ENCODE results near the gene COL4A2.

Gene COL4A2

DNA sequence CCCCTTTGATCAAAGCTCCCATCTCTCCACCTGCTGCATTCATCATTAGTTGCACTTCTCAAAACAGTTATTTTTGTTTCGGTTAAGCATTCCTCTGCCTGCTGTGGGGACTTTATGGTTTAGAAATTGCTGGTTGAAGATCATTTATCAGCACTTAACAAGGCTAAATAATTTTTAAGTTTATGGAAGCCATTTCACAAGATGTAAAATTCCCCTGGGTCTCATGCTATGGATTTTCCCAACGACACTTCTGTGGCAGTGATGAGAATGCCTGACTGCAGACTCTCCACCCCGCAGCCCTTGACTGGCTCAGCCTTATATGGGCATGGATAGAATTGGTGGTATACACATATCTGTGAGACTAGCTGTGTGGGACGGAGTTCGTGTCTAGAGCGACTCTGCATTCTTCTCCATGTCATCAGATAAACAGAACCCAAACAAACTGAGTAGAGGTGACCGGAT lies 52.8 kb downstream of the COL4A2 start:
- no peak for DNase-seq

DNA sequence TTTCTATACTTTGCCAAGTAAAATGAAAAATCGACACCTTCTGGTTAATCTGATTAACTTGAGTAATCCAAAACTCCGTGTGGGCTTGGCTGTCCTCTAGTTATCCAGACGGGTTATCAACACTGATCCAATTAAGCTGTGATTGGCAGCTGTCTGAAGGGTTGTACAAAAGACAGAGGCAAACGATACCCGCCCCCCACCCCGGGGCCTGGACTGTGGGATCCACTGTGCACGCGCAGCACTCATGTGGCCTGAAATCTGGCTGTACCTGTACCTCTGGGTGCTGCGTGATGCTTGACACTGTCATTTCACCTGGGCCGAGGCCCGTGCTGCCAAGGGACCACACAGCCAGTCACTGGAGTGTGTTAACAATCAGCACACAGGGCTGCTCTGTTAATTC lies 53.5 kb downstream of the COL4A2 start:
- no peak for DNase-seq

DNA sequence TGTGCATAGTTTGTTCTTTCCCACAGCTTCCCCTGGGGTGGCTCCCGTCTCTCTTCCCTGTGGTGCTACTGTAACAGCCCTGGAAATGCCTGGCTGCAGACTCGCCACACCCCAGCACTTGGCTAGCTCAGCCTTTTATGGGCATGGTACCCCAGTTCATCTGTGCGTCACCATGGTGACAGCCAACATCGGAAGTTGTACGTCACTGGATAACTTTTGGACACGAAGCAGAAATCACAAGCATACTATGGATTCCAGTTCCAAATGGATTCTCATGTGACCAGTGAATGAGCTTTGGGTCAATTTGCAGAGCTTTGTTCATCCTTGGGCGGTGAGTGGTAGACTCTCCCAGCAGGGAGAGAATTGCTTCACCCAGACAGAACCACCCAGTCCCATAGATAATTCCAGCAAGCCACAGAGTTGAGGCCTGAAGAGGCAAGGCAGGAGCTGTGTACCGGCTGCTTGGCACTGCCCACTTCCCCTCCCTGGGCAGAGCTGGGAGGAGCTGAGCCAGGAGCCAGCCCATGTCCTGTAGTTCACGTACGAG lies 54.4 kb downstream of the COL4A2 start:
- DNase-seq: no peak

DNA sequence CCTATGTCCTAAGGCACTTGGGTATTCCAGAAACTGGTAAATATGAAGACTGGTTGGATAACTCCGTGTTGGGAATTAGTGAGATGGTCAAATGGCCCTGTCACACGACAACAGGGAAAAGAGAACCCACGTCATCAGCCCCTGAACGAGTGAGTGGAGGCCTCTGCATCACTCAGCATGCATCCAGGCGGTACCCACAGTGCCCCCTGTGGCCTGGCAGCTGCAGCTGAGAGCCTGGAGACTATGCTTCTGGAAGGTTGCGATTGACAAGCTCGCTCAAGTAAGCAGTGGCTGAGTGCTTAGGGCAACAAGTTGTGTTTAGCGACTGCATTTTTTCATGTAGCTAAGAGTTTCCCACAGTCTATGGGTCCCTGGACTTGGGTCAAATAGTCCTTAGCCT lies 55.9 kb downstream of the COL4A2 start:
- no peak for DNase-seq

DNA sequence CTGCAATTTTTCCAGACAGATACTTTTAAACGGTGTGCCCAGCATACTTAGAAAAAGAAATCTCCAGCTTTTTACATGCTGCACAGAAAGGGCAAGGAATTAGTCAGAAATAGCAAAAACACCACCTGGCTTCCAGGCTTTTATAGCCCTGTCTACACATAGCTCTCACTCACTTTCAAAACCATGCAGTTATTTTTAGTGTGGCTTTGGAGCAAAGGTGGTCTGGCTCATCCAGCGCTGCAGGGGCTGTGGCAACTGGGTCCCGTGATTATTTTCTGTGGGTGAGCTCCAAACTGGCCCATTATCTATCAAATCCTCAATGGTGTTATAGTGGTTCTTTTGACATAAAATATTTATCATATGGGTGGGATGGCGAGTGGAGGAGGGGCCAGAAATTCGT lies 57.0 kb downstream of the COL4A2 start:
- DNase-seq: no peak

DNA sequence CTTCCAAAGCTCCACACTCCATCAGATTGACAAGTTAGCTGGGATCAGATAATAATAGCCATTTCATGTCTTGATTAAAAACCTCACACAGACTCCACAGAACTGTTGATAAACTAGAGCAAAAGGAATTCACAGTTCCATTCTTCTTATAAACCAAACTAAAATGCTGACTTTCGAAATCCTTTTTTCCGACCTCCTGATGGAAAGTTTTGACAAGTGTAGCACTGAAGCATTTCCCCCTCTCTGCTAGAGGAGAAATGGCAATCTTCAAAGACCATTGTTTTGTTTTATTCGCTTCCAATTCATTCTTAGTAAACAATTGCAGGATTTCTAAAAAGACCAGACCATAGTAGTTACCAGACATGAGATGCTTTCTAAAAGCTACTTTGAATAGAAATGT lies 58.8 kb downstream of the COL4A2 start:
- no peak for DNase-seq

DNA sequence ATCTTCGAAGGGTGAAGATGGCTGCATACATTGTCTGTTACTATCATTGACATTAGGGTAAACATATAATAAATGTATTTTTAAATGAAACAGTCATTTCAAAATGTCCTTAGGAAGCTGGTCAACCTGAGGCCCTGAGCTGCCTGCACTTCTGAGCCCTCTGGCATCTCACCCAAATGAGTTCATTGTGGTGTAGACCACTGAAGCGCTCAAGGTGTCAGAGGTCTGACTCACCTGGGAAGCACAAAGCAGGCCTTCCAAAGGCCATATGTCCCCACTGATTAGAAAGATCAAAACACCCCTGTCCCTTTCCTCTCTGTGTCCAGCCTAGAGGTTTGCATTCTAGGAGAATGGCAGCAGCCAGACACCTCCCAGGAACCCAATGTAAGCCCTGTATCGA lies 59.6 kb downstream of the COL4A2 start:
- DNase-seq: no peak

DNA sequence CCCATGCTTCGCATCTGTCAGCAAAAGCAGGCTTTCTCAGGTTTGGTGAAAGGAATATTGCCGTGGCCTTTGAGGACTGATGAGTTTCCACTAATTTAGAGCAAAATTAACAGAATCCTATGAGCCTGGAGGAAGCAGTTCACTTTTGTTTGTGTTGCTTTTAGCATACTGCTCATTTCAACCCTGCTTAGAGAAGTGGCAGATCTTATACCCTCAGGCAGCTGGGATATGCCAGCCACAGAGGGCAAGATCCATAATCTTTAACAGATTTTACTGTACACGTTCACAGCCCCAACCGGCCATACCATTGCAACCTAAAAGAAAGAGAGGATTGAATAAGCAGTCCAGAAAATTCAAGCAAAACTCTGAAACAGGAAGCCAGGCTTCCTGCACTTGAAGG lies 60.5 kb downstream of the COL4A2 start:
- DNase-seq: no peak

DNA sequence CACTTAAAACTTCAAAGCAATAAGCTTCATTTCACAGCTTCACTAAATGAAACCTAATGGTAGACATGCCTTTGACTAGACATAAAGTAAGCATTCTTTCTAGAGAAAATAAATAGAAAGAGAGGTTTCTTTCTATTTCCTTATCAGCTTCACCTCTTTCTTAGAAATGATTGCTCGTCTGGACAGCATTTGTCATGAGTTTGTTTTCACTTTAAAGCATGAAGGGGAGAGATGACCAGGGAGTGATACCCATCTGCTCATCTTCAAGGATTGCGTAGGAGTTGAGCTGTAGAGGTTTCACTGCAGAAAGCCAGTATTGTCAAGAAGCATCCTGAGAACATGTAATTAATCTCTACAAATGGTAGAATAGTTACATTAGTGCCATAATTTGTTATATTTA lies 61.3 kb downstream of the COL4A2 start:
- no peak for DNase-seq

DNA sequence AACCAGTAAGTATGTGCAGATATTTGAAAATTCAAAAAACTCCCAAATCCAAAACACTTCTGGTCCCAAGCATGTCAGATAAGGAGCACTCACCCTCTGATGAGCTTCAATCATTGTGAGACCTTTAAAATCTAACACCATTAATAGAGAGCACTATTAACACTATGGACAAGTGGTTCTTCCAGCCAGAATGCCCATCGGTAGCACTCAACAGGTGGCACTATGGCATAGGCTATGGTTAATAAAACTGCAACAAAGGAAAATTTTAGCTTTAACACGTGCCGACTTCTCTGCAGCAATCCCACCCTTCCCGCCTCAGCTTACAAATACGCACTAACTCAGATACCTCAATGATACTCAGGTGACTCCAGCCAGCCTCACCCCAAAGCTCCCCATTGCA lies 62.3 kb downstream of the COL4A2 start:
- no peak for DNase-seq

DNA sequence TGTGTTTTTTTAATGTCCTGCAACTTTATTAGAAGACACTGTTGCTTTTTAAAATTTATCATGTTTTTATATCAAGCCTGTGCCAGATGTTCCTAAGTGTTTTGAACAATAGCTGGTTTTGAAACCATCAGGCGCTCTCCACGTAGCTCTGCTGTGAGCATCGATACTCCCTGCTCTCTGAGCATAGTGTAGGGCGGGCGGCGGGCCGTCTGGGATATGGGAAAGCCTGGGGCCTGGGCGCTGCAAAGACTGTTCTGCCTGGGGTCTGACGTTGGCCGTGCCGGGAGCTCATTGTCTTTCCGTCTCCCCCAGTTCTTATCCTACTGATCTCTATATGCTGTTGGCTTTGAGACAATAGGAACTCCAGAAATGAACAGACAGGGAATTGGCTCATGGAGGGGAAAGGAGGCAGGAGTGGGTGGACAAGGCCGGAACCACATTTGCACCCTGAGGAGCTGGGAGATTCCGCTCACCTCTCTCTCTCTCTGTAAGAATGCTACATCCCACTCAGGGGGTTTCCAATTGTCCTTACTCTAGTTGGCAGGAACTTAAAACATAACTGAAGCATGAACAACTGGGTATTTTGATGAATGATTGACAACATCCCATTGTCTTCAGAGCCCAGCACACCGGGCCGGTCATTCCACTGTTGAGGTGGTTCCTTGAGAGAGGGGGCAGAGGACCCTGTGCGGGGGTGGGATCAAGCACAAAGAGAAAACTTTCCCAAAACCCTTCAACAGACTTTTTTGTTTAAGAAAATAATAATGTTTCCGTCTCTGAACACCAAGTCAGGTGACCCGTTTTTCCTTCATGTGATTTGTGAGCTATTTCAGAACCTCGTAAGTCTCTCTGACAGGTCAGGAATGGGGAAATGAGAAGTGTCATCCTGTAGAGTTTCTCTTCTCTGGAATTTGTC lies 64.7 kb downstream of the COL4A2 start:
- no peak for DNase-seq

DNA sequence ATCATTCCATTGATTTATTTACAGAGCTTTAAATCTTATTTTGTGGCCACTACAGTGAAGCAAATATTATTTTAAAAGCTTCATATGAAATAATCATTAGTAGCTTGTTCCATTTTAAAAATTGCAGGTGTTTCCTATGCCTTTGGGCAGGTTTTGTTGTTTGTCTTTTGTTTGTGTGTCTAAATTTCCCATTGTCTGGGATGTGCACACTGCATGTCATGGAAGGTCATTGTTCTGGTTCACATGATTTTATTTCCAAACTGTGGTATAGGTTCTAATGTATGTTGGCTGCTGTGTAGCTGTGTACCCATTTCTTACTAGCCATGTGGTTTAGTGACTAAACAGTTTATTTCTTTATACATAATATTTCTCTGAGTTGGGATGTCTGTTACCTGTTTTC lies 65.6 kb downstream of the COL4A2 start:
- peak; percentile 12 for DNase-seq

DNA sequence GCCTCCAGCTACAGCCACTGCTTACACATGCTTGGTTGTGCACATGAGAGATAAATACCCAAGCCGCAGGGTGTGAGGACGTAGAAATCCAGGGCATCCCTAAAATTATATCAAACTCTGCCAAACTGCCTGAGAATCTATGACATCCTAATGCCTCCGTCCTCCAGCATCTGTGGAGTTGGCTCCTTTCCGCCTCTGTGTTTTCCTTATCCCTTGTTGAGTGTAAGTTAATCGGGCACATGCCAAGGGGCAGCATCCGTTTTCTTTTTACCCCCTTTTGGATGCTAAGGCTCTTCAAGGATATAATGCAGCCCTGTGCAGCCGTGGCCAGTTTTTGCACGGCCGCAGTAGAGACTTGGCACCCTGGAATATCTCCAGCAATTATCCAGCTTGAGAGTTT lies 66.5 kb downstream of the COL4A2 start:
- DNase-seq: no peak

DNA sequence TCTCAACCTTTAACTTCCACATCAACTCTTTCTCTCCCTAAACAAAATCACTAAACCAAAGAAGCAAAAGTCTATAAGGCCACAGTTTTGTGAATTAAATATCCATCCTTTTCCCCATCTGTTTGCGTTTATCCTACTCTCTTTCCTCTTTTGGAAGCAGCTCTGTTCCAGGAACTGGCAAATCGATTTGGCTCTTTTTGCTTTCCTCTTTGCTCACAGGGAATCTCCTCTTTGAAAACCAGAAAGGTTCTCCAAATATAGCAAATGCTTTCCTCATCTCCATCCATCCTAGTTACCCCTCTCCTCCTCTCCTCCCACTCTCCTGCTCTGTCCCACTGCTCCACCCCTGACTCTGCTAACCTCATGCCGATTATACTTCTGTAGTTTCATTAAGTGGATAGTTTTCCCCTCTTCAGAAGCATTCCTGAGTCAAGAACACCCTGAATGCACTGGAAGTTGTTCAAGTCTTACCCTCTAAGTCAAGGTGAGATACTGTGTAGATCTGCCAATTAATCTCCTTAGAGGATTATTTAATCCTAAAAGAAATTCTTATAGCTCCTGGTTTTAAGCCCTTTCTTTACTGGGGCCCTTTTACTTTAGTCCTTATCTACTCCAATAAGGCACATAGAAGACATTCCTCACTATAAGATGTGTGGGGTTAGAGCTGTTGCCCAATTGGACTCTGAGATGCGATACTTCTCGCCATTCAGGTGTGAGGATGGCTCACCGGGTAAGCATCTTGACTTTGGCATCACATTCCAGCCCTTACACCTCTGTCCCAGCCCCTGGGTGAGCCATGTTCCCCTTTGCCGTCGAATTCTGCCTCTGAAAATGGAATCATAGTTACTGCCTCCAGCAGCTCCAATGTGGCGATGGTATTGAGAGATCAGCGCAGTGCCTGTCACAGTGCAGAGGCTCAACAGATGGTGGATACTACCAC lies 67.6 kb downstream of the COL4A2 start:
- DNase-seq: no peak

DNA sequence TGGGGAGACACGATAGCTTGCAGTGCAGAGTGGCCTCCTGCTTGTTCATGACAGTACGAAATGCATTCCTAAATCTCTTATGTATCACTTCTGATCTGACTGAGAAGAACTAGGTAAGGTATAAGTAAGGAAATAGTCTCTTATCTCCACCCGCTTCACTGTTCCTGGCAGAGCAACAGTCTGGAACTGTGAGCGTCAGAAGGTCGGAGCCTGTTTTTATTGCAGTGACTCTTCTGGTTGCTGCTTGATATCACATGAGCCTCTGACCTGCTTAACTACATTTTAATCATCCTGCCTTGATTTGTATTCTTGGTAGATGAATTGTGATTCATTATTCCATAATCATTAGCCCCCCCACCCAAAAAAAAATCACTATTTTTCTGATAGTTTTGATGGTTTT lies 69.0 kb downstream of the COL4A2 start:
- DNase-seq: no peak

DNA sequence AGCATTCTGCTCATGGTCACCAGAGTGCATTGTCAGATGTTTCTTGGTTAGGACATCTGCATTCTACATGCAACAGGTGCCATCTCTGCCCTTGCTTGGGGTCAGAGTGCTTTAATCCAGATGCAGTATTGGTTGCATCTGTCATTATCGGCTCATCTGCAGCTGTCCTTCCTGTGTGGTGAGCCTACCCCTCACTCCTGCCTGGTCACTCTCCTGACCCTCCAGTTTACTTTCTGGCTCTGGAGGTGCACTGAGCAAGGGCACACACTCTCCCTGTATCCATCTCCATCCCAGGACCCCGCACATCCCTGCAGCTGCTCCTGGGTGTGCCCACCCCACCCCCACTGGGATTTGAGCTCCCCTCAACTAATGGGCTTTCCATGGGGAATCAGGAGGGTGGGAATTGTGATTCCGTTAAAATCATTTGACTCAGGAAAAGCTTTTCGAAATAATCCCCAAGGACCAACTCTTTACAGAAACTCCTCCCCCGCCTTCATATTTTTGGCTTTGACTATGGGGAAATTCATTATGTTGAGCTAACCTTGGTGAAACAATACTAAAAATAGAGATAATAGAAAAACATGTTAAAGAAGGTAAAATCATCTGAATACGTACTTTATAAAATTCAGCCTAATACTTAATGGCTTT lies 70.2 kb downstream of the COL4A2 start:
- no peak for DNase-seq

DNA sequence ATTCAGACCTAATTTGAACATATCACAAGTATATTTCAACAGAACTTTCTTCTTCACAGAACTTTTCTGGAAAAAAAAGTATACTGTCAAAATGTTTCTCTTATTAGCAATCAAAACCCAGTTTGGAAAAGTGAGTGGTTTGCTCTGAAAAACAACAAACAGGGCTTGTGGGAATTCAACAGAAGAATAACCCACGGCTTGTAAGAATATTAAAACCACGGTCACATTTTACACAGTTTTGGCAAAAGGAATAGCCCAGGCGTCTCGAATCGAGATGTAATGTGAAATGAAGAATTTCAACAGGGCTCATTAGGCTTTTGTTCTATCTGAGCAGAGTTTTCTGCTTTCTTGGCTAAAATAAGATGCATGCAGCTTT lies 70.7 kb downstream of the COL4A2 start:
- no peak for DNase-seq

DNA sequence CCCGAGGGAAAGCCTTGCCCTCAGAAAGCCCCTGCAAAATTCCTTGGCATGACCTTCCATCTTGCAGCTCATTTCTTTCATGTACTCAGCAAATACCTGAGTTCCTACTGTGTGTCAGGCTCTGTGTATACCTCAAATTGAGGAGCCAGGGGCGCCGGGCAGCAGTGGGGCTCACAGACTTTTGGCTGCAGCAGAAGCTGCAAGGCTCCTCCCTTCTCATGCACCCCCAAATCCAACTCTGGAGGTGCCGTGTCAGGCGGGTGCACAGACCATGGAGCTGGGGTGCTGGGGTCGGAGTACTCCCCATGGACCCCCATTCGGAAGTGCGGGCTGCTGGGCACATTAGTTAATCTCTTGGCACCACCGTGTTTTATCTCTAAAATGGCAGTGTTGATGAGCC lies 72.3 kb downstream of the COL4A2 start:
- no peak for DNase-seq

DNA sequence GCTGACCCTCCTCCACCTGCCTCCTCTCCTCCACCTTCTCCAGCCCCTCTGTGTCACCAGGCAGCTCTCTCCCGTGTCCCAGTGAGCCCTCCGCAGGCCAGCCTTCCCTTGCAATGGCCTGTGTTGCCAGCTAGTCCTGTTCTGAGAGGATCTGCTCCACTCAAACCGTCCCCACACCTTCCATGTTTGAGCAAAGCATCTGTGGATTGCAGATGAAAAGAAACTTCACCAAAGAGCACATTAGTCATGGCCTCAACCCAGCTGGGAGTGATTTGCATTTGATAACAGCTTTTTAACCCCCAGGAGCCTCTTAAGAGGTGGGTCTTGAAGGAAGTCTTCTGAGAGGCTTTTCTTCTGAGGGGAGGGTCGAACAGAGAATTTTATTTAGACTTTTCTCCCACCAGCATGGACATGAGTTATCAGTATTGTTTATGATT lies 72.8 kb downstream of the COL4A2 start:
- DNase-seq: no peak

DNA sequence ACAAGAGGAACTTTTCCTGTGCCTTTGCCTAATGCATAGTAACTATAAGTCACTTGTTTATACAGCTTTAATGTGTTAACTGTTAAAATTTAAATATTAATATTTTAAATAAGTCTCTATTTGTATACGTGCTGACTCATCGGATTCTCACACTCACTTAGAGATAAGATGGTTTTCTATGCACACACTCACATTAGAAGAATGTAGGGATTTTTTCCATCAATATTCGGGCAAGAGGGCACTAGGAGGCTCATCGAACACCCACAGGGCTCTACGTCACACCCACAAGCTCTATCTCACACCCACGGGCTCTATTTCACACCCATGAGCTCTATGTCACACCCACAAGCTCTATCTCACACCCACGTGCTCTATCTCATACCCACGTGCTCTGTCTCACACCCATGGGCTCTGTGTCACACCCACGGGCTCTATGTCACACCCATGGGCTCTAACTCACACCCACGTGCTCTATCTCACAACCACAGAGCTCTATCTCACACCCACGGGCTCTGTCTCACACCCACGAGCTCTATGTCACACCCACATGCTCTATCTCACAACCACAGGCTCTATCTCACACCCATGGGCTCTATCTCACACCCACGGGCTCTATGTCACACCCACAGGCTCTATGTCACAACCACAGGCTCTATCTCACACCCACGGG lies 73.4 kb downstream of the COL4A2 start:
- DNase-seq: no peak

DNA sequence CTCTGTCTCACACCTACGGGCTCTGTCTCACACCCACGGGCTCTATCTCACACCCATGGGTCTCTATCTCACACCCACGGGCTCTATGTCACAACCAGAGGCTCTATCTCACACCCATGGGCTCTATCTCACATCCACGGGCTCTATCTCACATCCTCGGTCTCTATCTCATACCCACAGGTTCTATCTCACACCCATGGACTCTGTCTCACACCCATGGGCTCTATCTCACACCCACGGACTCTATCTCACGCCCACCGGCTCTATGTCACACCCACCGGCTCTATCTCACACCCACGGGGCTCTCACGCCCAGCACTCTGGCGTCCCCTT lies 73.9 kb downstream of the COL4A2 start:
- DNase-seq: no peak

DNA sequence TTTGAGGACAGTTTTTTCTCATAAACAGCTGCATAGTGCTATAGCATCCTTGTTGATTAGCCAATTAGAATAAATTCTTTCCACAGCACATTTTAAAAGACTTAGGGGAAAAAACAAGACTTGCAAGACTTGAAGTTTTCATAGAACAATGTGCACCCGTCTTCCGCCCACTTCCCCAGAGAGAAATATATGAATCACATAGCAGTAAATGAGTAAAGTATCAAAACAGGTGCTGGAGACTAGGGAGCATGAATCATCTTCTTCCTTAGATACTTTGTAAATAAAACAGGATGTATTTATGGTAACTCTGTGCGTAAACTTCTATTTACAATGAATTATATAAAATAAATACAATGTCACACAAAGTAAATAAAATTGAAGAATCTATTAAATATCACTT lies 75.1 kb downstream of the COL4A2 start:
- DNase-seq: no peak

DNA sequence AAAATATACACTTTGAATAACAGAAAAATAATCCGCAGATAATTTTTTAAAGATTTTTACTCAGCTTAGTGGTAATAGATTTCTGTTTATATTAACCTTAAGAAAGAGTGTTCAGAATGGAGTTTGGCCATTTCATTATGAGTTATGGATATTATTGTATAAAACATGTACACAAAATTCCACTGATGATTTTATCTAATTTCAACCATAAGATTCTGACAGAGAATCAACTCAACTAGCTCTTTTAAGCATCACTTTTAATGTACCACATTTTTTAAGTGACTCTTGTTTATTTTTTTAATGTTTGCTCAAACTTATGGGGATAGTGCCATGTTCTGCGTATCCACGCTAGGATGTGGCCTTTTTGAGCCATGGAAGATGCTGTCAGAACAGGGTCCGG lies 75.7 kb downstream of the COL4A2 start:
- no peak for DNase-seq

All from COR-L47 (cell line).